GM12878 (cell line): ENCODE results near the gene HSF4. TPM values are rescaled to one million over a fixed set of nuclear protein-coding genes. Genes with fewer than 3 reads are reported as not detected.

Experiments
- ATAC-seq: fragments of 200-7000 bp; cut with Tn5 transposase; 3 replicates; pipeline ENCODE4 v1.9.1; 2020; ENCODE audit warnings: mild to moderate bottlenecking, moderate library complexity
- BruUV-seq: library from RNA; stranded (reverse); fragments of 400-500 nt; replicated peaks from 2 replicates; lab custom pipeline; 2021; lab: Mats Ljungman, UMichigan
- CTCF ChIA-PET: fragments of 300-600 bp; sonication (Branson Sonifier 250); formaldehyde crosslinking; extraction: SDS; loops from one replicate; lab custom pipeline; 2021; ENCODE audit warnings: inconsistent platforms; lab: Yijun Ruan, JAX
- POLR2A ChIA-PET: fragments of 350-600 bp; formaldehyde crosslinking; extraction: SDS; loops from one replicate; lab custom pipeline; 2021; ENCODE audit warnings: inconsistent platforms; lab: Charles Lee
- RAD21 ChIA-PET: fragments of 300-600 bp; sonication (Branson Sonifier 250); formaldehyde crosslinking; loops from one replicate; lab custom pipeline; 2023; ENCODE audit warnings: antibody characterized with exemption; ENCODE audit not compliant: unreplicated experiment; lab: Charles Lee
- SMC1A ChIA-PET: fragments of 300-600 bp; sonication (Branson Sonifier 250); formaldehyde crosslinking; loops from one replicate; lab custom pipeline; 2023; ENCODE audit not compliant: unreplicated experiment, uncharacterized antibody; lab: Charles Lee
- DNase-seq: peaks from one replicate; pipeline ENCODE4 v3.0.0-alpha.2; 2011; ENCODE audit warnings: low read depth, low spot score
- FAIRE-seq: peaks from 3 replicates; lab custom pipeline; 2011; peaks lifted over from hg19 to GRCh38; lab: Jason Lieb, UNC
- H2AFZ ChIP-seq: 2 replicates; pipeline ENCODE4 v1.6.0; 2011; ENCODE audit warnings: low read depth, low read length, control low read depth; ENCODE audit not compliant: control insufficient read depth
- H3K27ac ChIP-seq: 2 replicates; pipeline ENCODE4 v1.5.1; 2011; ENCODE audit warnings: control low read depth; ENCODE audit not compliant: control insufficient read depth, insufficient read depth
- H3K27me3 ChIP-seq, 2 experiments: replicated peaks in 1 of 2; 2 replicates each; pipeline versions ENCODE4 v1.6.0 to v1.6.1; 2011; ENCODE audit warnings: low read length in 1 of 2; ENCODE audit not compliant: control insufficient read depth in 2 of 2, insufficient read depth in 2 of 2
- H3K36me3 ChIP-seq, 2 experiments: 2 replicates each; pipeline ENCODE4 v1.5.1; 2011; ENCODE audit warnings: low read length in 1 of 2; ENCODE audit not compliant: control insufficient read depth in 2 of 2, insufficient read depth in 2 of 2
- H3K4me1 ChIP-seq: 2 replicates; pipeline ENCODE4 v1.6.1; 2011; ENCODE audit warnings: mild to moderate bottlenecking, low read length, moderate library complexity, mixed read lengths; ENCODE audit not compliant: control insufficient read depth, insufficient read depth
- H3K4me2 ChIP-seq: 2 replicates; pipeline ENCODE4 v1.6.0; 2011; ENCODE audit warnings: control low read depth; ENCODE audit not compliant: control insufficient read depth, insufficient read depth
- H3K4me3 ChIP-seq: fragments of 200-600 bp; sonication (generic); 2 replicates; pipeline ENCODE4 v1.5.1; 2016
- H3K79me2 ChIP-seq: 2 replicates; pipeline ENCODE4 v1.6.0; 2011; ENCODE audit warnings: low read length; ENCODE audit not compliant: control insufficient read depth, insufficient read depth
- H3K9ac ChIP-seq: 2 replicates; pipeline ENCODE4 v1.8.0; 2011; ENCODE audit warnings: low read length, control low read depth, mixed read lengths; ENCODE audit not compliant: control insufficient read depth, insufficient read depth
- H3K9me3 ChIP-seq: replicated peaks from 3 replicates; pipeline ENCODE4 v1.5.1; 2011; ENCODE audit warnings: mild to moderate bottlenecking, low read length; ENCODE audit not compliant: control insufficient read depth, insufficient read depth
- H4K20me1 ChIP-seq: 2 replicates; pipeline ENCODE4 v1.6.0; 2011; ENCODE audit not compliant: control insufficient read depth, insufficient read depth
- CHD1 ChIP-seq: IDR thresholded peaks from 2 replicates; pipeline ENCODE4 v1.6.1; 2012; ENCODE audit warnings: low read depth, low read length, improper control_type of control experiment
- ETV6 ChIP-seq, 2 experiments: fragments of 450-650 bp in 1 of 2; IDR thresholded peaks in 1 of 2; conservative IDR thresholded peaks in 1 of 2; 2 replicates each; pipeline ENCODE4 v1.6.1; 2014; ENCODE audit warnings: antibody characterized with exemption in 1 of 2, borderline replicate concordance in 1 of 2, low read depth in 1 of 2, mild to moderate bottlenecking in 1 of 2, moderate library complexity in 1 of 2
- MAX ChIP-seq: IDR thresholded peaks from 2 replicates; pipeline ENCODE4 v1.6.1; 2012; ENCODE audit warnings: low read depth, low read length, improper control_type of control experiment
- PAX5 ChIP-seq: IDR thresholded peaks from 2 replicates; pipeline ENCODE4 v1.6.1; 2011; ENCODE audit warnings: low read depth, low read length, borderline replicate concordance
- RCOR1 ChIP-seq: conservative IDR thresholded peaks from 2 replicates; pipeline ENCODE4 v1.6.1; 2012; ENCODE audit warnings: low read depth, low read length, improper control_type of control experiment
- SRF ChIP-seq, 2 experiments: IDR thresholded peaks; 2 replicates each; pipeline ENCODE4 v1.6.1; 2011; ENCODE audit warnings: low read depth in 2 of 2, low read length in 2 of 2, mild to moderate bottlenecking in 1 of 2, moderate library complexity in 1 of 2
- YY1 ChIP-seq: IDR thresholded peaks from 2 replicates; pipeline ENCODE4 v1.6.1; 2011; ENCODE audit warnings: low read depth, mild to moderate bottlenecking, low read length
- ZNF207 ChIP-seq: fragments of 450-650 bp; IDR thresholded peaks from 2 replicates; pipeline ENCODE4 v1.6.1; 2014; ENCODE audit warnings: antibody characterized with exemption, mild to moderate bottlenecking, borderline replicate concordance
- ZNF274 ChIP-seq: IDR thresholded peaks from one replicate; pipeline ENCODE4 v1.8.0; 2011; ENCODE audit not compliant: insufficient read length, insufficient read depth
- WGBS: methylation state at CpG from one replicate; pipeline ENCODE4 v1.1.6; 2016; ENCODE audit warnings: low lambda C conversion rate; ENCODE audit not compliant: insufficient replicate concordance, insufficient coverage; ENCODE audit errors: missing lambda C conversion rate; 5-methylcytosine and 5-hydroxymethylcytosine counted together
- in situ Hi-C: fragments of 300-500 bp; cut with MboI; formaldehyde crosslinking; loops from 9 replicates; pipeline ENCODE4 v1.14.3; 2018; ENCODE audit warnings: mixed read lengths
- intact Hi-C: fragments of 100-400 bp; cut with micrococcal nuclease; formaldehyde crosslinking; loops from one replicate; pipeline ENCODE4 v1.14.2; 2022; ENCODE audit not compliant: unreplicated experiment
- polyA plus RNA-seq, 11 experiments: library from polyadenylated mRNA; depleted of rRNA in 4 of 11; unstranded in 6 of 11; stranded (reverse) in 5 of 11; fragments of >200 nt; fragmentation: Nextera tagmentation in 4 of 11; fragmentation: Illumina TruSeq in 1 of 11; extraction: Ambion mirVana in 4 of 11; extraction: Trizol in 1 of 11; gene quantifications; 1 replicate in 1 of 11; 2 replicates in 10 of 11; pipeline versions ENCODE4 v1.2.1 to v1.2.3, GENCODE V29; 2011 to 2016; ENCODE audit warnings: inconsistent platforms in 2 of 11, missing spikeins in 2 of 11, low read depth in 1 of 11
- total RNA-seq, 4 experiments: library from RNA; depleted of rRNA in 3 of 4; stranded (reverse); fragments of >200 nt in 3 of 4; fragmentation: Illumina TruSeq in 1 of 4; extraction: Trizol in 1 of 4; gene quantifications; 2 replicates each; pipeline versions ENCODE4 v1.2.1 to v1.2.3, GENCODE V29; 2013 to 2021
- TF ChIP-seq, protein P1 (sequence below): IDR thresholded peaks from 2 replicates; pipeline ENCODE4 v1.6.1; 2011; ENCODE audit warnings: borderline replicate concordance, low read depth, mild to moderate bottlenecking, moderate library complexity, mixed read lengths, low read length; ENCODE audit not compliant: insufficient read depth; ENCODE audit errors: extremely low read length

HSF4 gene
- total and polyA plus RNA-seq, 10 of the 15 experiments (the other 5 are each of a cell fraction or from before 2014, with no cell fraction given) = 0.31 to 9.9 (median 2.6) TPM; not detected in 1

DNA sequence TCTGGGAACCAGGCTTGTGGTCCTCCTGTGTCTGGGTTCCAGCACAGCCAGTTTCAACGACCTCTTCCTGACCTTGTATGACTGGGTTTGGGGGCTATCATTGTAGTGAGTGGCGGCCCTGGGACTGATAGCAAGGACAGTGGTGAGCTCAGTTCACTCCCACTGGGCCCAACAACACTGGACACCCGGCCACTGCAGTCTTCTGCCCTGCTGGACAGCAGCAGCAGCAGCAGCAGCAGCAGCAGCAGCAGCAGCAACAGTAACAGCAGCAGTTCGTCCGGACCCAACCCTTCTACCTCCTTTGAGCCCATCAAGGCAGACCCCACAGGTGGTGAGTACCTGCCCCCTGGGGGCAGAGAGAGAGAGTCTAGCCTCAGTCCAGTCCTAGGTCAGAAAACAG is 31.1 kb downstream of the HSF4 start:
- FAIRE-seq (no peak), ATAC-seq (no peak), DNase-seq (no peak)
- Histone ChIP-seq H3K79me2 (peaks cover 23% of the 10 kb centered on the region), H4K20me1 (peaks cover 7% of the 10 kb centered on the region), H3K27me3 (no peaks in the 10 kb centered on the region), H3K27ac (no peak overlapping the region), H3K4me2 (no peak overlapping the region), H3K4me1 (peaks cover 8% of the 10 kb centered on the region), H3K4me3 (no peak overlapping the region), H3K9ac (no peak overlapping the region), H3K9me3 (no peaks in the 10 kb centered on the region), H2AFZ (no peak overlapping the region), H3K36me3 (peaks cover 14 to 37% of the 10 kb centered on the region in 2 experiments)
- RAD21 ChIA-PET = no interaction called here
- SMC1A ChIA-PET = no interaction called here
- intact Hi-C loops = no loop called here
- TF ChIP-seq PAX5 (no peak), ETV6 (conservative IDR thresholded peaks at IDR 0.05 in 1 of 2, IDR thresholded peaks at IDR 0.05 in 1 of 2; ENCODE audit: borderline replicate concordance in 1 of 2, low read depth in 1 of 2) (no peak), SRF (IDR thresholded peaks at IDR 0.05; ENCODE audit: low read depth in 2 of 2, low read length in 2 of 2) (no peak), RCOR1 (no peak), ZNF207 (no peak), ZNF274 (no peak), YY1 (no peak), CHD1 (no peak), MAX (no peak)
- TF ChIP-seq, protein P1, sequence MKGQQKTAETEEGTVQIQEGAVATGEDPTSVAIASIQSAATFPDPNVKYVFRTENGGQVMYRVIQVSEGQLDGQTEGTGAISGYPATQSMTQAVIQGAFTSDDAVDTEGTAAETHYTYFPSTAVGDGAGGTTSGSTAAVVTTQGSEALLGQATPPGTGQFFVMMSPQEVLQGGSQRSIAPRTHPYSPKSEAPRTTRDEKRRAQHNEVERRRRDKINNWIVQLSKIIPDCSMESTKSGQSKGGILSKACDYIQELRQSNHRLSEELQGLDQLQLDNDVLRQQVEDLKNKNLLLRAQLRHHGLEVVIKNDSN = no peak
- in situ Hi-C loops = no loop called here
- no TSS peak for BruUV-seq
- CTCF ChIA-PET = interaction anchor here (0.7 to 1.1 kb wide), 2 partner anchors 48 to 206 kb away, joined by 3 to 4 read pairs; no protein-coding TSS in a partner anchor
- 88% methylated on average over 5 of the region's 5 CpGs for WGBS
- POLR2A ChIA-PET = interaction anchor here (0.5 to 4.7 kb wide), 2 partner anchors 31 to 79 kb away, joined by 3 to 22 read pairs; partner anchors contain the start of gene TMEM208
